Activated CD4-positive, CD25-positive, alpha-beta regulatory T cell treated with anti-CD3 and anti-CD28 coated beads, Interleukin-2, amount 50 U/mL, for 72 hours (primary cell): Measurements from ENCODE around the gene ZNF227.
"Not testable (repeated sequence)": the region's sequence is repeated elsewhere in the genome, so short reads cannot be mapped to it uniquely, and the experiment has no call there.

ENCODE experiments used
- DNase-seq: peaks from one replicate; pipeline ENCODE4 v3.0.0; 2021

The ZNF227 gene

GRCh38 chr19:44253392-44253791 is 41.1 kb downstream of the ZNF227 start:
- not testable (repeated sequence) for DNase-seq

GRCh38 chr19:44254496-44254895 is 42.2 kb downstream of the ZNF227 start:
- no peak for DNase-seq

GRCh38 chr19:44255705-44256411 is 43.5 kb downstream of the ZNF227 start:
- DNase-seq = no peak

DNA sequence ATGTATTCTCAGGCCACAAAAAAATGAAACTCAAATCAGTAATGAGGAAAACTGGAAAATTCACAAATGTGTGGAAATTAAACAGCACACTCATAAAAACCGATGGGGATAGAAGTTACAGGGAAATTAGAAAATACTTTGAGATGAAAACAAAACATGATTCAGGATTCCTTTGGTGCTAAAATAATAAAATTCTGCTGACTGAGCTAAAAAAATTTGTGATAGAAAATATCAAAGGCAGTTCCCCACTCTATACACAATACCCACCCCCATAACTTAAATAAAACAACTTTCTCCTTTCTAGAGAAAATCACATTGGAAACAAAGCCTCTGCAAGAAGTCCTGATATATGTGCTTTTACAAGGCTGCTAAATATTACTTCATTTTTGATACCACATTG is 45.8 kb downstream of the ZNF227 start:
- no peak for DNase-seq

DNA sequence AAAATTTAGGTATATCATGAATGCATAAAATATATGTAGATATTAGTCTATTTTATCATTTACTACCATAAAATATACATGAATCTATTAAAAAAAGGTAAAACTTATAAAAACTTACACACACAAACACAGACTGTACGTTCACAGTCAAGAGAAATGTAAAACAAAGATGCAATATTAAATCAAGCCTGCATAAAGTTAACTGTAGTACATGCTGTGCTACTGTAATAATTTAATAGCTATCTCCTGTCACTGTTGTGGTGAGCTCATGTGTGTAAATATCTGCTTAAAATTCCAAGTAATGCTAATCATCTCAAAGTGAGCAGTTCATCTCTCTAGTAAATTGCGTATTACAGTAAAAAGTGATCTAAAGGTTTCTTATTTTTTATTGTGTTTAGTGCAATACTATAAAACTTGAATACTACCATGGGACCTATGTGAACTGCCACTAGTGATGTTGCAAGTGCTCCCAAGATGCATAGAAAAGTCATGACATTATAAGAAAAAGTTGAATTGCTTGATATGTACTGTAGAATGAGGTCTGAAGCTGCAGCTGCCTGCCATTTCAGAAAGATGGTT is 46.6 kb downstream of the ZNF227 start:
- no peak for DNase-seq

GRCh38 chr19:44260343-44260681 is 48.0 kb downstream of the ZNF227 start:
- DNase-seq = no peak

GRCh38 chr19:44260695-44261446 is 48.5 kb downstream of the ZNF227 start:
- no peak for DNase-seq

- no peak for DNase-seq
These were observed 65.0 kb downstream of the ZNF227 start for GRCh38 chr19:44277331-44277730.

DNA sequence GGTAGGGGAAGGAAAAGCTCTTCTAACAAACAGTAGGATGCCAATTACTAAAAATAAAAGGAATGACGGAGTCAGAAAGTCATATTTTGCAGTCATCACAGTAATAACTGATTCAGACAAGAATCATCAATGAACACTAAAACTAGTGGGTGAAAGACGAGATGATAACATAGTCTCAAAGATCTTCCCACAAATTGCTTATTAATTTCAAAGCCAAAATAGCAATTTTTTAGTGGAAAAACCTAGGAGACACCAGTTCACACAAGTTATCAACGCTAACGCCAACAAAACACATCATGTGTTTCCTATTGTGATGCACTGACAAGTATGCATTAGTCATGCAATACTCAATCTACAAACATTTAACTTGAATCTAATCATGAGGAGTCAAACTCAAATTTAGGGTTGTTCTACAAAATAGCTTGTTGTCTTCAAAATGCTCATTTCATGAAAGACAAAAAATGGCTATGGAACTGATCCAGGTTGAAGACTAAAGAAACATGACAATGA is 65.9 kb downstream of the ZNF227 start:
- DNase-seq = no peak

GRCh38 chr19:44280916-44281315 is 68.6 kb downstream of the ZNF227 start:
- no peak for DNase-seq

DNA sequence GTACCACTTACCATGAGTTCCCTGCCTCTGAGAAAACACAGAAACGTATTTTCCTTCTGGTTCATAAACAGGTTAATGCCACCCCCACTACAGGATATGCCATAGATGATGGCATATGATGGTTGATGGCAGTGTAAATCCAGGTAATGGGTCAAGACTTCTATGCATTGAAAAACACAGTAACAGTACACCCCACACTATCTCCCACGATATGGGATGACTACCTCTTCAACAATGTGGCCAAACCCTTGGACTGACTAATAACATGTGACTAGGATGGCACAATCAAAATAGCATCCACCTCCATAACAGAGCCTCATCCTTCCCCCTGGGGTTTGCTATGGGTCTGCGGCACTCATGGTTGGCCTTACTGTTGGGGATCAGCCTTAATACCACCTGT is 70.5 kb downstream of the ZNF227 start:
- DNase-seq = no peak

DNA sequence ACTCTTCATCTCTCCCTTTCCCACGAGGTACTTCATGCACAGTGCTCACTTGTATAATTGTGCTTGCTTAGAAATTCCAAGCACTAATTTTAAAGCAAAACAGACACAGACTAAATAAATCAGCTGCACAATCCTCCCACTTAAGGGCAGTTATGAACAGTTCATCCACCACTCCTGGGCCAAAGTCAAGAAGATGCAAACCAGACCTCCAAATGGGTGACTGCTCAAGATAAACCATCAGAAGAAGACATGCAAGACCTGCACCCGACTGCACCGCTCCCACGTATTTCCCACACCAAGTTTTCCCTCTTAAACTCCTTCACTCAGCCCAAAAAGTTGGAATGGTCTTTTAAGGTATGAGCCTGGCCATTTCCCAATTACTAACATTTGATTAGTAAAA is 72.6 kb downstream of the ZNF227 start:
- no peak for DNase-seq
